IMR-90 (cell line): ENCODE results near the gene PDCD6IP. TPM values are rescaled to one million over a fixed set of nuclear protein-coding genes. Genes with fewer than 3 reads are reported as not detected.

Source experiments
- ATAC-seq: fragments of 200-7000 bp; cut with Tn5 transposase; 2 replicates; pipeline ENCODE4 v1.9.1; 2020; ENCODE audit warnings: low read depth, mild to moderate bottlenecking, moderate library complexity
- BruUV-seq: library from RNA; stranded (reverse); fragments of 400-500 nt; replicated peaks from 2 replicates; lab custom pipeline; 2021; lab: Mats Ljungman, UMichigan
- CTCF ChIA-PET: fragments of 300-600 bp; formaldehyde crosslinking; extraction: SDS; loops from one replicate; lab custom pipeline; 2021; ENCODE audit warnings: antibody characterized with exemption; lab: Yijun Ruan, JAX
- POLR2A ChIA-PET: fragments of 300-600 bp; sonication (Branson Sonifier 250); formaldehyde crosslinking; loops from one replicate; lab custom pipeline; 2022; ENCODE audit warnings: antibody characterized with exemption; ENCODE audit not compliant: unreplicated experiment; lab: Charles Lee
- DNase-seq: peaks from one replicate; pipeline ENCODE4 v3.0.0; 2013
- H2AFZ ChIP-seq: replicated peaks from 2 replicates; pipeline ENCODE3; 2013; ENCODE audit warnings: low read length, mild to moderate bottlenecking; ENCODE audit not compliant: poor library complexity
- H2AK5ac ChIP-seq: 2 replicates; pipeline ENCODE4 v1.6.1; 2013; ENCODE audit warnings: low read depth, low read length, inconsistent platforms
- H2AK9ac ChIP-seq: replicated peaks from 2 replicates; pipeline ENCODE3; 2013; ENCODE audit warnings: mild to moderate bottlenecking, low read depth, low read length, moderate library complexity; ENCODE audit not compliant: poor library complexity
- H2BK120ac ChIP-seq: 2 replicates; pipeline ENCODE4 v1.6.1; 2013; ENCODE audit warnings: low read depth, low read length, inconsistent platforms
- H2BK15ac ChIP-seq: 3 replicates; pipeline ENCODE4 v1.6.1; 2013; ENCODE audit warnings: low read depth, low read length, inconsistent platforms
- H2BK20ac ChIP-seq: 2 replicates; pipeline ENCODE4 v1.6.1; 2013; ENCODE audit warnings: low read depth, mild to moderate bottlenecking, inconsistent platforms, low read length, moderate library complexity
- H2BK5ac ChIP-seq: 2 replicates; pipeline ENCODE4 v1.6.1; 2013; ENCODE audit warnings: mild to moderate bottlenecking, low read depth, low read length, inconsistent platforms; ENCODE audit not compliant: poor library complexity, severe bottlenecking
- H3K14ac ChIP-seq: replicated peaks from 2 replicates; pipeline ENCODE4 v1.6.1; 2013; ENCODE audit warnings: low read depth, low read length, inconsistent platforms
- H3K18ac ChIP-seq: 2 replicates; pipeline ENCODE4 v1.6.1; 2013; ENCODE audit warnings: low read depth, low read length, control low read depth
- H3K23ac ChIP-seq: 2 replicates; pipeline ENCODE4 v1.6.1; 2013; ENCODE audit warnings: low read depth, low read length, inconsistent platforms
- H3K27ac ChIP-seq: 2 replicates; pipeline ENCODE4 v1.5.1; 2013; ENCODE audit warnings: mild to moderate bottlenecking, control low read depth, low read length; ENCODE audit not compliant: insufficient read depth
- H3K27me3 ChIP-seq: 2 replicates; pipeline ENCODE4 v1.6.1; 2013; ENCODE audit warnings: low read length; ENCODE audit not compliant: control insufficient read depth, insufficient read depth
- H3K36me3 ChIP-seq: 2 replicates; pipeline ENCODE4 v1.6.1; 2013; ENCODE audit warnings: low read length, mixed read lengths; ENCODE audit not compliant: control insufficient read depth, insufficient read depth
- H3K4ac ChIP-seq: 2 replicates; pipeline ENCODE4 v1.6.1; 2013; ENCODE audit warnings: low read depth, low read length, inconsistent platforms
- H3K4me1 ChIP-seq: 2 replicates; pipeline ENCODE4 v1.6.1; 2013; ENCODE audit warnings: low read length, mixed read lengths; ENCODE audit not compliant: control insufficient read depth, insufficient read depth
- H3K4me2 ChIP-seq: 2 replicates; pipeline ENCODE4 v1.6.1; 2013; ENCODE audit warnings: low read depth, mild to moderate bottlenecking, control low read depth, low read length, moderate library complexity
- H3K4me3 ChIP-seq: 2 replicates; pipeline ENCODE4 v1.5.1; 2013; ENCODE audit warnings: low read depth, mild to moderate bottlenecking, control low read depth, low read length, moderate library complexity; ENCODE audit not compliant: insufficient read depth
- H3K56ac ChIP-seq: 2 replicates; pipeline ENCODE4 v1.6.1; 2013; ENCODE audit warnings: low read length, inconsistent platforms; ENCODE audit not compliant: insufficient read depth; ENCODE audit errors: extremely low read depth
- H3K79me1 ChIP-seq, 2 experiments: 2 replicates each; pipeline ENCODE4 v1.6.1; 2013; ENCODE audit warnings: low read length in 2 of 2, inconsistent platforms in 1 of 2, low read depth in 1 of 2
- H3K9ac ChIP-seq: 2 replicates; pipeline ENCODE4 v1.6.1; 2013; ENCODE audit warnings: low read depth, low read length, control low read depth
- H3K9me1 ChIP-seq: 2 replicates; pipeline ENCODE4 v1.6.1; 2013; ENCODE audit warnings: low read length, inconsistent platforms; ENCODE audit not compliant: insufficient read depth
- H3K9me3 ChIP-seq: 2 replicates; pipeline ENCODE4 v1.6.1; 2013; ENCODE audit warnings: low read length; ENCODE audit not compliant: control insufficient read depth, insufficient read depth
- H4K20me1 ChIP-seq: 2 replicates; pipeline ENCODE4 v1.6.1; 2013; ENCODE audit warnings: low read length, inconsistent platforms; ENCODE audit not compliant: insufficient read depth
- H4K5ac ChIP-seq: 2 replicates; pipeline ENCODE4 v1.6.1; 2013; ENCODE audit warnings: mild to moderate bottlenecking, low read depth, low read length, control low read depth
- H4K8ac ChIP-seq, 2 experiments: 2 replicates each; pipeline ENCODE4 v1.6.1; 2013; ENCODE audit warnings: low read depth in 2 of 2, low read length in 2 of 2, control low read depth in 1 of 2, inconsistent platforms in 1 of 2
- H4K91ac ChIP-seq: 2 replicates; pipeline ENCODE4 v1.6.1; 2013; ENCODE audit warnings: low read depth, low read length, inconsistent platforms; ENCODE audit not compliant: insufficient read depth
- BHLHE40 ChIP-seq: fragments of 150-350 bp; IDR thresholded peaks from 2 replicates; pipeline ENCODE4 v1.6.1; 2016; ENCODE audit warnings: mild to moderate bottlenecking, low read depth, low read length
- MXI1 ChIP-seq: IDR thresholded peaks from 2 replicates; pipeline ENCODE4 v1.6.1; 2012; ENCODE audit warnings: low read depth, mild to moderate bottlenecking, low read length, moderate library complexity, borderline replicate concordance
- SMC3 ChIP-seq: fragments of 150-350 bp; IDR thresholded peaks from 2 replicates; pipeline ENCODE4 v1.6.1; 2016; ENCODE audit warnings: low read depth, mild to moderate bottlenecking, antibody characterized with exemption, low read length, moderate library complexity
- WGBS, 2 experiments: methylation state at CpG; one replicate each; pipeline versions ENCODE4 v1.1.5 to v1.1.7; 2013; ENCODE audit warnings: missing lambda C conversion rate in 2 of 2; ENCODE audit not compliant: insufficient read length in 1 of 2; ENCODE audit errors: extremely low coverage in 2 of 2; 5-methylcytosine and 5-hydroxymethylcytosine counted together
- dilution Hi-C: fragments of 300-500 bp; cut with HindIII; formaldehyde crosslinking; loops from one replicate; pipeline ENCODE4 v1.14.3; 2018; ENCODE audit warnings: low sequenced_read_pairs; ENCODE audit not compliant: unreplicated experiment
- in situ Hi-C: fragments of 300-500 bp; cut with MboI; formaldehyde crosslinking; loops from 3 replicates; pipeline ENCODE4 v1.14.3; 2019; ENCODE audit warnings: low sequenced_read_pairs, inconsistent platforms, mixed read lengths
- intact Hi-C: fragments of 100-400 bp; cut with micrococcal nuclease; formaldehyde crosslinking; loops from 2 replicates; pipeline ENCODE4 v1.10.0; 2022
- polyA plus RNA-seq, 3 experiments: library from polyadenylated mRNA; depleted of rRNA; stranded (reverse); fragments of >200 nt; gene quantifications; 2 replicates each; pipeline ENCODE4 v1.2.3, GENCODE V29; 2012; ENCODE audit warnings: low replicate concordance in 1 of 3
- total RNA-seq: library from RNA; depleted of rRNA; stranded (reverse); fragments of >200 nt; gene quantifications from 2 replicates; pipeline ENCODE4 v1.2.3, GENCODE V29; 2012
- TF ChIP-seq, protein P1 (sequence below): conservative IDR thresholded peaks from 2 replicates; pipeline ENCODE4 v1.5.1; 2012; ENCODE audit warnings: mild to moderate bottlenecking, low read depth, low read length, improper control_type of control experiment

PDCD6IP gene
- total and polyA plus RNA-seq, 2 of the 4 experiments (the other 2 are of a cell fraction), result 68.1 to 78.3 TPM

DNA sequence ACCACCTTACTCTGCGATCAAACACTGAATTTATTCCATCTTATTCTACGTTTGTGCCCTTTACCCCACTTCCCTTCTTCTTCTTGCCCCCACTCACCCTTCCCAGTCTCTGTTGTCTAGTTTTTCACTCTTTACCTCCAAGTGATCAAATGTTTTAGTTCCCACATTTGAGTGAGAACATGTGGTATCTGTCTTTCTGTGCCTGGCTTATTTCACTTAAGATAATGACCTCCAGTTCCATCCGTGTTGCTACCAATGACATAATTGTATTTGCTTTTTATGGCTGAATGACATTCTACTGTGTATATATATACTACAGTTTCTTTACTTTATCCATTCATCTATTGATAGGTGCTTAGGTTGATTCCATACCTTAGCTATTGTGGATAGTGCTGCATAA lies 78.8 kb downstream of the PDCD6IP start:
- H4K20me1 ChIP-seq, result no peaks in the 10 kb centered on the region
- intact Hi-C loops (no loop called here), dilution Hi-C loops (no loop called here), in situ Hi-C loops (no loop called here)
- no peak overlapping the region for H3K9ac ChIP-seq
- H3K4me3 ChIP-seq, result no peak overlapping the region
- no peaks in the 10 kb centered on the region for H3K36me3 ChIP-seq
- no peak overlapping the region for H2BK20ac ChIP-seq
- no peaks in the 10 kb centered on the region for H3K27me3 ChIP-seq
- POLR2A ChIA-PET, result no interaction called here
- H3K27ac ChIP-seq, result no peak overlapping the region
- no peak overlapping the region for H4K8ac ChIP-seq
- H2BK15ac ChIP-seq, result no peak overlapping the region
- H2AK9ac ChIP-seq, result no peak overlapping the region
- H3K4me2 ChIP-seq, result no peak overlapping the region
- no peaks in the 10 kb centered on the region for H3K4me1 ChIP-seq
- H3K14ac ChIP-seq, result no peak overlapping the region
- no peak overlapping the region for H4K5ac ChIP-seq
- H2AFZ ChIP-seq, result no peak overlapping the region
- no peak overlapping the region for H2BK5ac ChIP-seq
- H3K18ac ChIP-seq, result no peak overlapping the region
- H3K23ac ChIP-seq, result no peak overlapping the region
- no TSS peak for BruUV-seq
- CTCF ChIA-PET, result no interaction called here
- no peaks in the 10 kb centered on the region for H3K79me1 ChIP-seq
- no CpG with 5 or more reads among the region's 3 CpGs for WGBS, 2 experiments
- no peak overlapping the region for H3K4ac ChIP-seq
- DNase-seq, result no peak
- no peak overlapping the region for H2BK120ac ChIP-seq
- ATAC-seq, result no peak
- no peak overlapping the region for H4K91ac ChIP-seq
- H3K9me1 ChIP-seq, result no peaks in the 10 kb centered on the region
- TF ChIP-seq BHLHE40 (no peak), MXI1 (no peak), SMC3 (no peak)
- TF ChIP-seq, protein P1, sequence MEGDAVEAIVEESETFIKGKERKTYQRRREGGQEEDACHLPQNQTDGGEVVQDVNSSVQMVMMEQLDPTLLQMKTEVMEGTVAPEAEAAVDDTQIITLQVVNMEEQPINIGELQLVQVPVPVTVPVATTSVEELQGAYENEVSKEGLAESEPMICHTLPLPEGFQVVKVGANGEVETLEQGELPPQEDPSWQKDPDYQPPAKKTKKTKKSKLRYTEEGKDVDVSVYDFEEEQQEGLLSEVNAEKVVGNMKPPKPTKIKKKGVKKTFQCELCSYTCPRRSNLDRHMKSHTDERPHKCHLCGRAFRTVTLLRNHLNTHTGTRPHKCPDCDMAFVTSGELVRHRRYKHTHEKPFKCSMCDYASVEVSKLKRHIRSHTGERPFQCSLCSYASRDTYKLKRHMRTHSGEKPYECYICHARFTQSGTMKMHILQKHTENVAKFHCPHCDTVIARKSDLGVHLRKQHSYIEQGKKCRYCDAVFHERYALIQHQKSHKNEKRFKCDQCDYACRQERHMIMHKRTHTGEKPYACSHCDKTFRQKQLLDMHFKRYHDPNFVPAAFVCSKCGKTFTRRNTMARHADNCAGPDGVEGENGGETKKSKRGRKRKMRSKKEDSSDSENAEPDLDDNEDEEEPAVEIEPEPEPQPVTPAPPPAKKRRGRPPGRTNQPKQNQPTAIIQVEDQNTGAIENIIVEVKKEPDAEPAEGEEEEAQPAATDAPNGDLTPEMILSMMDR, result no peak
- no peak overlapping the region for H2AK5ac ChIP-seq
- H3K9me3 ChIP-seq, result no peaks in the 10 kb centered on the region
- H3K56ac ChIP-seq, result no peak overlapping the region
